GM18519 (cell line): ENCODE data around the gene NRXN3.
"Not testable (repeated sequence)": the region's sequence is repeated elsewhere in the genome, so short reads cannot be mapped to it uniquely, and the experiment has no call there.

ENCODE experiments used
- ATAC-seq: cut with Tn5 transposase; IDR thresholded peaks from one replicate; pipeline ENCODE4 v1.9.1; 2021; ENCODE audit warnings: mild to moderate bottlenecking, moderate library complexity; ENCODE audit not compliant: unreplicated experiment, low FRiP score

The NRXN3 gene

DNA sequence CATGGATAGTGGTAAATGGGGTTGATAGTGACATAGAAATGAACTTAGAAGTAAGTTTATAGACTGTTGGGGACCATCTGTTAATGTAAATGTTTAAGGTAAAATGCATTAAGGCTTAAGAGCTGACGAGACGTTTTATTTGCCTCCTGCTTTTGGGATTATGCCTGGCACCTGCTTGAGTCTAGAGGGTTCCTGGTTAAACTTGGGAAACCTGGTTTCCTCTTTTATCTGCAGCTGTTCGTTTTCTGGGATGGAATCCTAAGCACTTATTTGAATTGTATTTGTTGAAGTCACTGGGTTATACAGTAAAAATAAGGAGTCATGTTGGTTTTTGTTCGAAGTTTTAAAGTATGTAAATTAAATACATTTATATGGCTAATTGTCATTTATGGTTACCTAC is 914.7 kb downstream of the NRXN3 start:
- ATAC-seq: no peak

GRCh38 chr14:79089576-79089975 is 919.4 kb downstream of the NRXN3 start:
- no peak for ATAC-seq

- ATAC-seq: no peak
Measured at GRCh38 chr14:79090641-79091180, 920.5 kb downstream of the NRXN3 start.

DNA sequence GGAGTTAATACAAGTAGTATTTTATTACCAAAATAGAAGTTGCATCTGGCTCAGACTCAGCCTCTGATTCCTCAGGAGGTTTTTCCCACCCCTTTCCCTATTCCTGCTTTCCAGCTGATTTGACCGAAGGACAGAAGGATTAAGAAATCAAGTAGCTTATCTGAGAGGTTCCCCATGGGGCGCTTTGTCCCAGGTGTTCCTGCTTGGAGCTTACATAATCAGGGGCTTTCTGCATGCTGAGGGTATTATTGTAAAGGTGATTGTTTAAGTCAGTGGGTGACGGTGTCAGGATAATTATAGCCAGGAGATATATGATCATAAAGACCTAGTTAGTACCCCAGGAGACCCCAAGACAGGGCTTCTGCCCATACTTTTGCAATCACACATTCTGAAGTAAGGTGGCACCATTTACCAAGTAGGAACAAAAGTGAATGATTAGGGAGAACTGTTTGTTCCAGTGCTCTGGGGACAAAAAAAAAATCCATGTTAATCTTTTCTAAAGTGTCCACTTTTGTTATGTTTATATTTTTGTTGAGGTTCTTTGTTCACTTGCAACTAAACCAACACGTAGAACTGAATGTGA is 921.3 kb downstream of the NRXN3 start:
- no peak for ATAC-seq

DNA sequence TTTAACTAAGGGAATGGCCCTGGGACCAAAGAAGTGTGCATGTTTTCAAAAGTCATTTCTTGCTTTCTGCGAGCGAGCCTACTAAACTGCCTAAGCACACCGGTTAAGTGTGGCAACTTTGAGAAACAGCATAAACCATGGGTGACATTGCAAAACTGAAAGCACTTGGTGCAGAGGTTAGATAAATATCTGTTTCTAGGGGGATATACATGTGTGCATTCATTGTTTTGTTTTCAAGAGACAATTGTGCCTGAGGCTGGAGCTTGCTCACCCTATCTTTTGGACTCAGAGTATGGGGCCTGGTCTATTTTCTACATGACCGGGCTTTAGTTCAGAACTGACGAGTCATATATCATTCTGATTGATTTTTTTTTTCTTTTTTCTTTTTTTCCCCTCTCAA is 923.4 kb downstream of the NRXN3 start:
- ATAC-seq: no peak

DNA sequence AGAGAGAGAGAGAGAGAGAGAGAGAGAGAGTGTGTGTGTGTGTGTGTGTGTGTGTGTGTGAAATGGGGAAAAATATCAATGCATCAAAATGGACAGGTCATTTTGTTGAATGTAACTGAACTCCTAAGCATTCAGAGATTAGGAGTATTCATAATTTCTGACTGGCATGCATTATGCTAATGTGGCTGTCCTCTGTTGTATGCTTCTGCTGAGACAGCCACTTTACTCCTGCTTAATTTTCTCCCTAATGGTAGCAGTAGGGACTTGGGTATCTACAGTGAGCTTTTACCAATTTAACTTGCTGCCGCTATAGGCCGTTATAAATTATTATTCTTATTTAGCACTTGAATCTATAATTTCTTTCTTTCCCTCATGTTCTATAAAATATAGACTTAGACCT is 924.8 kb downstream of the NRXN3 start:
- no peak for ATAC-seq

GRCh38 chr14:79096811-79097210 is 926.6 kb downstream of the NRXN3 start:
- ATAC-seq: no peak

- no peak for ATAC-seq
Measured at GRCh38 chr14:79098324-79098723, 928.2 kb downstream of the NRXN3 start.

- ATAC-seq: no peak
Measured at GRCh38 chr14:79100578-79100977, 930.4 kb downstream of the NRXN3 start.

DNA sequence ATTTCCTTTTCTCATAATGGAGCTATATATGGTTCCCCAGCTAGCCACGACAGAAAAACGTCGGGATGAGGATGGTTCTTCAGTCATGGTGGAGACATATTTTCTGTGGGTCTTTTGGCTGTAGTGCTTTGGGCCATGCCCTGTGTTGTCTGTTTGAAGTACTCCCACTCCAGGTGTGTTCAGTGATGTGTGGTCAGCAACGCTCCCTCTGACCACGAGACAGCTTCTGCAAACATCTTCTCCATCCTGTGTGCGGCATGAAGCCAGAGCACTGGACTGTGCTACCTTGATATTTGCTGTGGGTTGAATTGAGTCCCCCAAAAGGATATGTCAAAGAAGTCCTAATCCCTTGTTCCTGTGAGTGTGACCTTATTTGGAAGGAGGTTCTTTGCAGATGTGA is 931.2 kb downstream of the NRXN3 start:
- no peak for ATAC-seq

DNA sequence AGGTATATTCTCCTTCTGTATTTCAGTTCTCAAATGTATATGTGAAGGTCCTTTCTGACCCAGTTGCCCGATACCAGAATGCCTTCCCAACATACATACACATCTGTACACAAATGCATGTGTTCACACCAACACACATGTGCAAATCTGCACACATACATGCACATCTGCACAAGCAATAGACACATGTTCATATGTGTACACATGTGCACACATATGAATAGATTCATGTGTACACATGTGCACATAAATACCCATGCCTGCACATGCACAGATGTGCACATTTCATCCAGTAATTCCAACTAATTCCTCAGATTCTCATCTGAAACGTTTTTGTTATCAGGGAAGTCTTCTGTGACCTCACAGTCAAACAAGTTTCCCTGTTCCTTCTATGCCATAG is 933.6 kb downstream of the NRXN3 start:
- ATAC-seq: no peak

GRCh38 chr14:79110564-79110963 is 940.4 kb downstream of the NRXN3 start:
- not testable (repeated sequence) for ATAC-seq

GRCh38 chr14:79111987-79112501 is 941.9 kb downstream of the NRXN3 start:
- ATAC-seq: no peak

DNA sequence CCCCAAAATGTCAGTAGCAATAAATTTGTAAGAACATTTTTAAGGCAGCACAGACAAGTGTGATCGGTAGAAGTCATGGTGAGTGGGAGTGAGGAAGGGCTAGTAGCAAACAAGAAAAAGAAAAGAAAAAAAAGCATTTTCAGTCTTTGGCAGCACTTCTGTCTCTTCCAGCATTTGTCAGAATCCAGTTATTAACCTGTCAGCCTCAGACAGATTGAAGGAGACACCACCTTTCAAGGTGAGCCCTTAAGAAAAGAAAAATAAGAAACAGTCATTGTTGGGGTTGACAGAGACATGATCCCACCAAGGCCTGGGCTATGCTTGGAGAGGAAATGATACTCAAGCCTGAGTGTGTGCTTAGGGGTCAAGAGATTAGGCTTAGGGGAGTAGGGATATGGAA is 947.4 kb downstream of the NRXN3 start:
- no peak for ATAC-seq

DNA sequence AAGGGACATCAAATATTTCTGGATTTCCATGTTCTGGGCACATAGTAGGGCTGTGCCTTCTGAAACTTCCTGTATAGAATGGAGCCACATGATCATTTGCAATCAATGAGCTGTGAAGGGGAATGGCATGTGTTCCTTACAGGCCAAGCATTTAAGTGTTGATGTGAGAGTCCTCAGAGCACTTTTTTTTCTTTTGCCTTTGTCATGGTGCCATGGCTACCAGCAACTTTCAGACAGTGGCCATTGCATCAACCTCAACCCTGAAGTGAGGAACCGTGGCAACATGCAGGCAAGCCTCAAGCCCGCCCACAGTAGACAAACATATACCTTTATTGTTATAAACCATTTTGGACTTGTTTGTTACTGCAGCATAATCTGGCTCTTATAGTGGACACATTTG is 948.1 kb downstream of the NRXN3 start:
- ATAC-seq: no peak

- ATAC-seq: no peak
Measured at GRCh38 chr14:79134361-79134760, 964.2 kb downstream of the NRXN3 start.

GRCh38 chr14:79136071-79137044 is 966.2 kb downstream of the NRXN3 start:
- no peak for ATAC-seq

- ATAC-seq: no peak
Measured at GRCh38 chr14:79137045-79137430, 966.9 kb downstream of the NRXN3 start.

GRCh38 chr14:79137836-79138235 is 967.7 kb downstream of the NRXN3 start:
- ATAC-seq: no peak

DNA sequence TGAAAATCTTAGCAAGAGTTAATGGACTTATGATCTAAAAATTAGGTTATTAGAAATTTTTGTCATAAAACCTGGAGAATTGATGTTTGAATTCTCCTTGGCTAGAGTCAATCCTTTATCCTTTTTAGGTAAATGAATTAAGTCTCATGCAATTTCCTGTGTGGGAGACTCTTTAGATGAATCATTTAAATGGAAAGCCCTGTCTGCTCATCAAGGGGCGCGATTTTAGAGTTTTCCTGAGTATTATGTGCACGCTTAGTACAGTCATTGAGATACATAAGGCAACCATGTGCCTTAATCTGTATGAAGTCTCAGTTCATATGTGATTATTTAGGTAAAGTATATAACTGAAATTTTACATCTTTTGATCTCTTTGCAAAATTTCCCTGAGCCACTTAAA is 974.7 kb downstream of the NRXN3 start:
- no peak for ATAC-seq

- no peak for ATAC-seq
Measured at GRCh38 chr14:79150226-79150625, 980.1 kb downstream of the NRXN3 start.
